GM19023 (cell line): Measurements from ENCODE around the gene CRTC3.
"Not testable (repeated sequence)": the region's sequence is repeated elsewhere in the genome, so short reads cannot be mapped to it uniquely, and the experiment has no call there.

Experiments
- ATAC-seq: cut with Tn5 transposase; IDR thresholded peaks from one replicate; pipeline ENCODE4 v1.9.1; 2021; ENCODE audit warnings: mild to moderate bottlenecking, moderate library complexity; ENCODE audit not compliant: unreplicated experiment

CRTC3 gene

GRCh38 chr15:90667073-90667754, 137.5 kb downstream of the CRTC3 start:
- ATAC-seq, result no peak

- not testable (repeated sequence) for ATAC-seq
Measured at GRCh38 chr15:90667755-90668345, 138.1 kb downstream of the CRTC3 start.

GRCh38 chr15:90670631-90671030, 140.9 kb downstream of the CRTC3 start:
- not testable (repeated sequence) for ATAC-seq

GRCh38 chr15:90671216-90671615, 141.5 kb downstream of the CRTC3 start:
- no peak for ATAC-seq

- ATAC-seq, result not testable (repeated sequence)
Measured at GRCh38 chr15:90673357-90673756, 143.6 kb downstream of the CRTC3 start.

- no peak for ATAC-seq
Measured at GRCh38 chr15:90674476-90674875, 144.8 kb downstream of the CRTC3 start.

- ATAC-seq, result no peak
Measured at GRCh38 chr15:90675464-90675863, 145.7 kb downstream of the CRTC3 start.

- no peak for ATAC-seq
Measured at GRCh38 chr15:90677807-90678790, 148.4 kb downstream of the CRTC3 start.

GRCh38 chr15:90679959-90680358, 150.2 kb downstream of the CRTC3 start:
- ATAC-seq, result no peak

- ATAC-seq, result no peak
Measured at GRCh38 chr15:90680371-90680935, 150.7 kb downstream of the CRTC3 start.

- ATAC-seq, result no peak
Measured at GRCh38 chr15:90681056-90681455, 151.3 kb downstream of the CRTC3 start.

- ATAC-seq, result no peak
Measured at GRCh38 chr15:90681480-90681879, 151.8 kb downstream of the CRTC3 start.

GRCh38 chr15:90683371-90683770, 153.6 kb downstream of the CRTC3 start:
- ATAC-seq, result no peak

GRCh38 chr15:90683876-90684275, 154.2 kb downstream of the CRTC3 start:
- no peak for ATAC-seq

GRCh38 chr15:90684281-90684680, 154.6 kb downstream of the CRTC3 start:
- ATAC-seq, result no peak

- peak; percentile 10 for ATAC-seq
Measured at GRCh38 chr15:90685591-90686434, 156.1 kb downstream of the CRTC3 start.

- ATAC-seq, result peak; percentile 82
Measured at GRCh38 chr15:90686435-90687218, 156.9 kb downstream of the CRTC3 start.

GRCh38 chr15:90689326-90689961, 159.7 kb downstream of the CRTC3 start:
- ATAC-seq, result not testable (repeated sequence)

- no peak for ATAC-seq
Measured at GRCh38 chr15:90690585-90690984, 160.9 kb downstream of the CRTC3 start.
